Measurements from ENCODE around the gene PLCH1.

- TF ChIP-seq POLR2A (IDR thresholded peaks at IDR 0.05; ENCODE audit: low read depth, low read length) (no peak), TAF1 (IDR thresholded peaks at IDR 0.05; ENCODE audit: low read depth, low read length) (no peak), POLR2AphosphoS5 (IDR thresholded peaks at IDR 0.05; ENCODE audit: low read depth, low read length) (no peak), SPI1 (IDR thresholded peaks at IDR 0.05; ENCODE audit: low read depth, low read length) (no peak), PAX5 (IDR thresholded peaks at IDR 0.05; ENCODE audit: insufficient read depth, low read length, severe bottlenecking) (no peak), POU2F2 (IDR thresholded peaks at IDR 0.05; ENCODE audit: low read depth, low read length) (no peak)
These were observed 381.8 kb downstream of the PLCH1 start for GRCh38 chr3:155362808-155363689.

Measured in GM12891 (cell line).